Measurements from ENCODE around the gene OTOF.

Gene OTOF

DNA sequence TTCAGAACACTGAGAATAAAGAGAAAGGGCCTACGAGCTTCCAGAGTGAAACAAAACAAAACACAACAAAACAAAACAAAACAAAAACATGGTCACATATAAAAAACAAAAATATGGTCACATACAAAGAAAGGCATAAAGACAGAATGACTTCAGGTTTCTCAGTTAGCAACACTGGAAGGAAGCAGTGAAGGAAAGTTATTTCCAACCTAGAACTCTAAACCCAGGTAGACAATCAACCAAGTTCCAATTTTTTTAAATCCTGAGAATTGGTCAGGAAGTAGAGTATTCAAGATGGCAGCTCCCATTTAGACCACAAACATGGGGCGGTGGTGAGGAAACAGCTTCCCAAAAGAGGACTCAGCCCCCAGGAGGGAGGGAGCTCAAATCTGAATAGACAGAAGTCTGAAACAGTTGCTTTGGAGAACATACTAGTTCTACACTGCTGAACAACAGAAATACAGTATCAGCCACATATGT, 67.1 kb downstream of the OTOF start:
- no peak for DNase-seq (ENCODE audit: low read depth, low spot score)
- in situ Hi-C loops (cut with HindIII; ENCODE audit: low sequenced_read_pairs) = no loop called here
- H3K4me3 ChIP-seq (ENCODE audit: low read depth, low read length) = no peak overlapping the region
- TF ChIP-seq, protein P1, sequence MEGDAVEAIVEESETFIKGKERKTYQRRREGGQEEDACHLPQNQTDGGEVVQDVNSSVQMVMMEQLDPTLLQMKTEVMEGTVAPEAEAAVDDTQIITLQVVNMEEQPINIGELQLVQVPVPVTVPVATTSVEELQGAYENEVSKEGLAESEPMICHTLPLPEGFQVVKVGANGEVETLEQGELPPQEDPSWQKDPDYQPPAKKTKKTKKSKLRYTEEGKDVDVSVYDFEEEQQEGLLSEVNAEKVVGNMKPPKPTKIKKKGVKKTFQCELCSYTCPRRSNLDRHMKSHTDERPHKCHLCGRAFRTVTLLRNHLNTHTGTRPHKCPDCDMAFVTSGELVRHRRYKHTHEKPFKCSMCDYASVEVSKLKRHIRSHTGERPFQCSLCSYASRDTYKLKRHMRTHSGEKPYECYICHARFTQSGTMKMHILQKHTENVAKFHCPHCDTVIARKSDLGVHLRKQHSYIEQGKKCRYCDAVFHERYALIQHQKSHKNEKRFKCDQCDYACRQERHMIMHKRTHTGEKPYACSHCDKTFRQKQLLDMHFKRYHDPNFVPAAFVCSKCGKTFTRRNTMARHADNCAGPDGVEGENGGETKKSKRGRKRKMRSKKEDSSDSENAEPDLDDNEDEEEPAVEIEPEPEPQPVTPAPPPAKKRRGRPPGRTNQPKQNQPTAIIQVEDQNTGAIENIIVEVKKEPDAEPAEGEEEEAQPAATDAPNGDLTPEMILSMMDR (IDR thresholded peaks at IDR 0.05; ENCODE audit: low read depth, low read length) = no peak

DNA sequence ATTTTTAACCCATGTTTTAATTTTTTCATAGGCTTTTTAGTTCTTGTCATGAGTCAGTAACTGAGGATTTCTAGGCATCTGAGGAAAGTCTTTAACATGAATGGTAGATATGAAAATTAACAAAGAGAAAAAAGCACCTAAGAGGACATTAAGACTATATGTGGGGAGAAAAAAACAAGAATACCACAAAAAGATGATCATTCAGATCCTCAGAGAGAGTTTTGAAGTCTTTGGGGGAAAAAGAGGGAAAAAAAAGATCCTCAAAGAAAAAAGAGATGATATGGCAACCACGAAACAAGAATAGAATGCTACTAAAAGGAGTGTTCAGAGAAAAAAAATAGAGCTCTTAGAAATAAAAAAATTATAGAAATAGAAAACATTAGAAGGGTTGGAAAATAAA, 68.1 kb downstream of the OTOF start:
- in situ Hi-C loops (cut with HindIII; ENCODE audit: low sequenced_read_pairs) = no loop called here
- no peak for DNase-seq (ENCODE audit: low read depth, low spot score)
- TF ChIP-seq, protein P1 (IDR thresholded peaks at IDR 0.05; ENCODE audit: low read depth, low read length) = no peak
- no peak overlapping the region for H3K4me3 ChIP-seq (ENCODE audit: low read depth, low read length)

DNA sequence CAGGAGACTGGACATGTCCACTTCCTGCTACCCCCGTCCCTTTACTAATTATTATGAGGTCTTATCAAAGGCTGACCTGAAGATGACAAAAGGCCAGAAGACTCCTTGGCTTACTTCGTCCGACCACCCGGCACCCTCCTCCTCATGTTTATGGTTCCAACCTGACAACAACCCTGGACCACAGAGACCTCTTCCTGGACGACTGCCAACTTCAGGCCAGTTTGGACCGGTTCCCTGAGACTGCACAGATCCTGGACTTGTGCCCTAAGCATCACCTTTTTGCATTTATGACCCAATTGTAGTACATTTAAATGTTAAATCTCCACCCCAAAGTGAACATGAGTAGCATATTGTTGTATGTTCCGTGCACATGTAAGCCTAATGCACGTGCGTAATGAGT, 70.4 kb downstream of the OTOF start:
- no peak for DNase-seq (ENCODE audit: low read depth, low spot score)
- TF ChIP-seq, protein P1 (IDR thresholded peaks at IDR 0.05; ENCODE audit: low read depth, low read length) = no peak
- no peak overlapping the region for H3K4me3 ChIP-seq (ENCODE audit: low read depth, low read length)
- in situ Hi-C loops (cut with HindIII; ENCODE audit: low sequenced_read_pairs) = no loop called here
